Osteoblast (primary cell): ENCODE data around the gene SHMT1. TPM values are rescaled to one million over a fixed set of nuclear protein-coding genes. Genes with fewer than 3 reads are reported as not detected.
A peak's percentile ranks its signal among the peaks of the same experiment; 100 is the strongest.

ENCODE experiments used
- DNase-seq: peaks from one replicate; pipeline ENCODE4 v3.0.0; 2011; ENCODE audit warnings: low spot score, mixed read lengths; ENCODE audit not compliant: insufficient read length; ENCODE audit errors: missing footprints
- H2AFZ ChIP-seq: 2 replicates; pipeline ENCODE4 v1.6.0; 2011; ENCODE audit warnings: mild to moderate bottlenecking, low read length
- H3K27ac ChIP-seq: 2 replicates; pipeline ENCODE4 v1.5.1; 2011; ENCODE audit warnings: mild to moderate bottlenecking, low read depth, low read length, moderate library complexity
- H3K27me3 ChIP-seq: 2 replicates; pipeline ENCODE4 v1.6.0; 2012; ENCODE audit warnings: mild to moderate bottlenecking, control low read depth, inconsistent platforms, low read length, moderate library complexity; ENCODE audit not compliant: insufficient read depth
- H3K36me3 ChIP-seq: 2 replicates; pipeline ENCODE4 v1.5.1; 2011; ENCODE audit warnings: mild to moderate bottlenecking, low read length, control low read depth, moderate library complexity; ENCODE audit not compliant: insufficient read depth
- H3K4me1 ChIP-seq: 2 replicates; pipeline ENCODE4 v1.5.1; 2011; ENCODE audit warnings: mild to moderate bottlenecking, low read length, control low read depth, moderate library complexity; ENCODE audit not compliant: insufficient read depth
- H3K4me2 ChIP-seq: 2 replicates; pipeline ENCODE4 v1.6.0; 2011; ENCODE audit warnings: mild to moderate bottlenecking, low read length; ENCODE audit not compliant: insufficient read depth
- H3K4me3 ChIP-seq: fragments of 200-600 bp; sonication (generic); 3 replicates; pipeline ENCODE4 v1.5.1; 2012; ENCODE audit warnings: mild to moderate bottlenecking, low read length, inconsistent platforms; ENCODE audit not compliant: insufficient read depth
- H3K79me2 ChIP-seq: 2 replicates; pipeline ENCODE4 v1.6.0; 2012; ENCODE audit warnings: mild to moderate bottlenecking, low read length, control low read depth, inconsistent platforms; ENCODE audit not compliant: insufficient read depth
- H3K9me3 ChIP-seq: 2 replicates; pipeline ENCODE4 v1.5.1; 2011; ENCODE audit warnings: low read depth, low read length, control low read depth
- H4K20me1 ChIP-seq: 2 replicates; pipeline ENCODE4 v1.6.0; 2012; ENCODE audit warnings: mild to moderate bottlenecking, low read length, control low read depth; ENCODE audit not compliant: insufficient read depth
- total RNA-seq: library from RNA; depleted of rRNA; stranded (reverse); fragments of >200 nt; gene quantifications from 2 replicates; pipeline ENCODE4 v1.2.3, GENCODE V29; 2012
- TF ChIP-seq, protein P1 (sequence below): IDR thresholded peaks from 2 replicates; pipeline ENCODE4 v1.5.1; 2011; ENCODE audit warnings: mild to moderate bottlenecking, low read depth, low read length, moderate library complexity; ENCODE audit errors: extremely low read depth

The SHMT1 gene
- total RNA-seq, 1 donor, result 19.5 TPM

DNA sequence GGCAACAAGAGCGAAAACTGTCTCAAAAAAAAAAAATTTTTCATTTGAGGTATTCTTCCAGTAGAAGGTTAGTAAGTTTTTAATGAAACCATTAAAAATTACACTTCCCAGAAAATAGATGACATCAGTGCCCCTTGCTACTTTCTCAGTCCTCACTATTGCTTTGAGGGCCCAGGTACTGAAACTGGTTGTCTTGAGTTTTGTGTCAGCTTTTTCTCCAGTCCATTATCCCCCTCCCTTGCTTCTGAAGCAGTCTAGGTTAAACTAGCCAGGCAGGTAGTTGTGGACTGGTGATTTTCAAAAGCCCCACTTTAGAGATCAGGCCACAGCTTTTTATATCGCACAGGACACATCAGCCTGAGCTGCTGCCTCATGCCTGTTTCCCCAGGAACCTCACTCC, 37.3 kb downstream of the SHMT1 start:
- peaks cover 2% of the 10 kb centered on the region for H3K4me1 ChIP-seq
- peaks cover 49% of the 10 kb centered on the region for H3K79me2 ChIP-seq
- H4K20me1 ChIP-seq, result peaks cover 21% of the 10 kb centered on the region
- H3K4me2 ChIP-seq, result no peak overlapping the region
- H3K9me3 ChIP-seq, result no peaks in the 10 kb centered on the region
- no peak overlapping the region for H2AFZ ChIP-seq
- DNase-seq, result peak; percentile 38
- peaks cover 35% of the 10 kb centered on the region for H3K36me3 ChIP-seq
- no peaks in the 10 kb centered on the region for H3K27me3 ChIP-seq
- TF ChIP-seq, protein P1, sequence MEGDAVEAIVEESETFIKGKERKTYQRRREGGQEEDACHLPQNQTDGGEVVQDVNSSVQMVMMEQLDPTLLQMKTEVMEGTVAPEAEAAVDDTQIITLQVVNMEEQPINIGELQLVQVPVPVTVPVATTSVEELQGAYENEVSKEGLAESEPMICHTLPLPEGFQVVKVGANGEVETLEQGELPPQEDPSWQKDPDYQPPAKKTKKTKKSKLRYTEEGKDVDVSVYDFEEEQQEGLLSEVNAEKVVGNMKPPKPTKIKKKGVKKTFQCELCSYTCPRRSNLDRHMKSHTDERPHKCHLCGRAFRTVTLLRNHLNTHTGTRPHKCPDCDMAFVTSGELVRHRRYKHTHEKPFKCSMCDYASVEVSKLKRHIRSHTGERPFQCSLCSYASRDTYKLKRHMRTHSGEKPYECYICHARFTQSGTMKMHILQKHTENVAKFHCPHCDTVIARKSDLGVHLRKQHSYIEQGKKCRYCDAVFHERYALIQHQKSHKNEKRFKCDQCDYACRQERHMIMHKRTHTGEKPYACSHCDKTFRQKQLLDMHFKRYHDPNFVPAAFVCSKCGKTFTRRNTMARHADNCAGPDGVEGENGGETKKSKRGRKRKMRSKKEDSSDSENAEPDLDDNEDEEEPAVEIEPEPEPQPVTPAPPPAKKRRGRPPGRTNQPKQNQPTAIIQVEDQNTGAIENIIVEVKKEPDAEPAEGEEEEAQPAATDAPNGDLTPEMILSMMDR, result no peak
- no peak overlapping the region for H3K4me3 ChIP-seq
- H3K27ac ChIP-seq, result no peak overlapping the region

DNA sequence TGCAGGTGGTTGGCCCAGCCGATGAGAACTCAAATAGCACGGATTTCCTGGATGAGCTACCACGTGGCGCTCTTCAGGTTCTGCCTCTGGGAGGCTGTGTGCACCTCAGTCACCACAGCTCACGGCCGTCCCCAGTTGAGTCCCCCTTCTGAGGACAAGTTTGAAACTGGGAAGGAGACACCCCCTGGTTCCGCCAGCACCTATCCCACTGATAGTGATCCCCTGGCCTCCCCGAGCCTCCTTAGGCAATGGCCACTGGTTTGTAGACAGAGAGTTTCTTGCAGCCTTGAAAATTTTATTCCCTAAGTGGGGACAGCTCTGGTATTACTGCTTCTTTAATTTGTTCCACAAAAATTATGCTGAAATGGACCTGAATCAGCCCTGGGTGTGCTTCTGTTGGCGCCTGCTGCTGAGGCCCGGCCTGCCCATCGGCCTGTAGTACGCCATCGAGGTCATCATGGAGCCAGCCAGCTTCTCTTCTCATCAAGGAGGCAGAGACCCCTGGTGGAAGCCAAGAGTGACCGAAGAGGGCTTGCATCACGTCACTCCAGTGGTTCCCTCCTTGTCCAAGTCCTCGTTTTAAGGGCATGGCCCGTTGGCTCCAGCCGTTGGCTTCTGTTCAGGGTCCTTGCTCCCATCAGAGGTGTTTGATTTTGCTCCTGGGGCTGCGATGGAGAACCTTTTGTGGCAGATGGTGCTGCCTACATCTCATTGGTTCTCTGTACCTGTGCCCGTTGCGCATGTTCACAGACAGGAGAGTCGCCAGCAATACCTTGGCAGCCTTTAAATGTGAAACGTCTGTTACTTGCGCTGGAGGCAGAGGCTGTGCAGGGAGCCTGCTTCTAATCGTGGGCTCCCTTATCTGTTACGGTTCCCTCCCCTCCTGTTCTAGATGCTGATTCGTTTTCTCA, 39.0 kb downstream of the SHMT1 start:
- no peak overlapping the region for H3K4me3 ChIP-seq
- H4K20me1 ChIP-seq, result peaks cover 38% of the 10 kb centered on the region
- H3K4me2 ChIP-seq, result no peak overlapping the region
- no peak overlapping the region for H2AFZ ChIP-seq
- peaks cover 2% of the 10 kb centered on the region for H3K4me1 ChIP-seq
- H3K9me3 ChIP-seq, result no peaks in the 10 kb centered on the region
- no peaks in the 10 kb centered on the region for H3K27me3 ChIP-seq
- H3K79me2 ChIP-seq, result peaks cover 65% of the 10 kb centered on the region
- peaks cover 37% of the 10 kb centered on the region for H3K36me3 ChIP-seq
- peak; percentile 70 for DNase-seq
- TF ChIP-seq, protein P1, result no peak
- H3K27ac ChIP-seq, result no peak overlapping the region

- peaks cover 46% of the 10 kb centered on the region for H4K20me1 ChIP-seq
- TF ChIP-seq, protein P1, result no peak
- no peaks in the 10 kb centered on the region for H3K27me3 ChIP-seq
- no peak overlapping the region for H3K4me3 ChIP-seq
- peaks cover 40% of the 10 kb centered on the region for H3K36me3 ChIP-seq
- no peak overlapping the region for H3K4me2 ChIP-seq
- no peaks in the 10 kb centered on the region for H3K9me3 ChIP-seq
- no peak overlapping the region for H2AFZ ChIP-seq
- no peak overlapping the region for H3K27ac ChIP-seq
- peaks cover 2% of the 10 kb centered on the region for H3K4me1 ChIP-seq
- H3K79me2 ChIP-seq, result peaks cover 73% of the 10 kb centered on the region
- DNase-seq, result peak; percentile 17
Measured at GRCh38 chr17:18323507-18324139, 39.7 kb downstream of the SHMT1 start.

DNA sequence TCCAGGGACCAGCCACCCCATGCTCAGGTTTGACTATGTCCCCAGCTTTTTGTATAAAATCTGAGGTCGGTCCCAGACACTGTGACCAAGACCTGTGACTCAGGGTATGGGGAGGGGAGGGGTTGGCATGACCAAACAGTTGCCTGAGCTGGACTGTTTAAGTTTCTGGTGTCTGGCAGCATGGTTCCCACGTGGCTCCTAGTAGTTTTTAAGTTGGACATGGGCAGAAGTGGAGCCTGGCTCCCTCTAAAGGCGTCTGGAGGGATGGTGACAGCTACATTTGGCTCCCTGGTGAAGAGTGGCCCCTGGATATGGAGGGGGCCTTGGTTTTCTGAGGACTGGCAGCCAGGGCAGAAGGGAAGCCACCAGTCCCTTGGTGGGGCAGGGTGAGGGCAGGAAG, 40.3 kb downstream of the SHMT1 start:
- Histone ChIP-seq H3K79me2 (peaks cover 79% of the 10 kb centered on the region), H3K27ac (no peak overlapping the region), H3K4me1 (peaks cover 6% of the 10 kb centered on the region), H4K20me1 (peaks cover 49% of the 10 kb centered on the region), H3K4me3 (no peak overlapping the region), H3K4me2 (no peak overlapping the region), H3K27me3 (no peaks in the 10 kb centered on the region), H2AFZ (no peak overlapping the region), H3K9me3 (no peaks in the 10 kb centered on the region), H3K36me3 (peaks cover 36% of the 10 kb centered on the region)
- peak; percentile 92 for DNase-seq
- TF ChIP-seq, protein P1, result peak; percentile 26
